ENCODE measurements around the gene ABCA7.

ABCA7 gene

GRCh38 chr19:1026783-1027649 lies 12.9 kb upstream of the ABCA7 start:
- H3K4me3 ChIP-seq, result peak overlapping the region; percentile 95
- DNase-seq (ENCODE audit: low spot score in 2 of 2), result no peak

GRCh38 chr19:1027650-1028061 lies 12.3 kb upstream of the ABCA7 start:
- DNase-seq (ENCODE audit: low spot score in 2 of 2), result no peak
- Histone ChIP-seq H3K9me3 (no peaks in the 10 kb centered on the region), H3K27me3 (ENCODE audit: low read depth) (no peaks in the 10 kb centered on the region), H3K4me1 (peaks cover 6% of the 10 kb centered on the region; the same call in 1 of the 2 replicates), H3K4me3 (peak overlapping the region; percentile 95), H3K36me3 (replicated peaks) (peaks cover 30% of the 10 kb centered on the region)
- in situ Hi-C loops (cut with MboI; ENCODE audit: low sequenced_read_pairs), result no loop called here

More at GRCh38 chr19:1026783-1027649, 12.9 kb upstream of the ABCA7 start:
- H3K27me3 ChIP-seq (ENCODE audit: low read depth), result no peaks in the 10 kb centered on the region
- no peaks in the 10 kb centered on the region for H3K9me3 ChIP-seq
- H3K4me1 ChIP-seq, result peaks cover 6% of the 10 kb centered on the region; the same call in 1 of the 2 replicates
- H3K36me3 ChIP-seq (replicated peaks), result peaks cover 24% of the 10 kb centered on the region
- in situ Hi-C loops (cut with MboI; ENCODE audit: low sequenced_read_pairs), result no loop called here

GRCh38 chr19:1028062-1028926 lies 11.6 kb upstream of the ABCA7 start:
- no peaks in the 10 kb centered on the region for H3K9me3 ChIP-seq
- H3K4me1 ChIP-seq, result peaks cover 6% of the 10 kb centered on the region; the same call in 1 of the 2 replicates
- H3K36me3 ChIP-seq (replicated peaks), result peaks cover 37% of the 10 kb centered on the region
- H3K27me3 ChIP-seq (ENCODE audit: low read depth), result no peaks in the 10 kb centered on the region
- peak overlapping the region; percentile 95 for H3K4me3 ChIP-seq
- in situ Hi-C loops (cut with MboI; ENCODE audit: low sequenced_read_pairs), result no loop called here
- DNase-seq (ENCODE audit: low spot score in 2 of 2), result peak; percentile 67 to 85

DNA sequence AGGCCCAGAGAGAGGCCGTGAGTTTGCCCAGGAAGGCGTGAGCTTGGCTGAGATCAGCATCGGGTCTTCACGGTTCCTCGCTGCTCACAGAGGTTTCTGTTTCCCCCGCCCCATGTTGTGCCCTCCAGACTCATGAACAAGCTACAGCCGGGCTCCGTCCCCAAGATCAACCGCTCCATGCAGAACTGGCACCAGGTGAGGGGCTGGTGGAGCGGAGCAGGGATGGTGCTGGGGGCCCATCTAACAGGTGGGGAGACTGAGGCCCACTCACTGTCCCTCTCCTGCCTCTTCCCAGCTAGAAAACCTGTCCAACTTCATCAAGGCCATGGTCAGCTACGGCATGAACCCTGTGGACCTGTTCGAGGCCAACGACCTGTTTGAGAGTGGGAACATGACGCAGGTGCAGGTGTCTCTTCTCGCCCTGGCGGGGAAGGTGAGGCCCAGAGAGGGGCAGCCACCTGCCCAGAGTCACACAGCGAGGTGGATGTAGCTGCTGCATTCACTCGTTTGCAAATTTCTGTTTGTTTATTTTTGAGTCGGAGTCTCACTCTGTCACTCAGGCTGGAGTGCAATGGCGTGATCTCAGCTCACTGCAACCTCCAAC lies 7.5 kb upstream of the ABCA7 start:
- in situ Hi-C loops (cut with MboI; ENCODE audit: low sequenced_read_pairs), result no loop called here
- Histone ChIP-seq H3K36me3 (replicated peaks) (peaks cover 50% of the 10 kb centered on the region), H3K9me3 (no peaks in the 10 kb centered on the region), H3K4me3 (no peak overlapping the region), H3K27me3 (ENCODE audit: low read depth) (no peaks in the 10 kb centered on the region), H3K4me1 (no peaks in the 10 kb centered on the region; the same call in 1 of the 2 replicates)
- no peak for DNase-seq (ENCODE audit: low spot score in 2 of 2)

DNA sequence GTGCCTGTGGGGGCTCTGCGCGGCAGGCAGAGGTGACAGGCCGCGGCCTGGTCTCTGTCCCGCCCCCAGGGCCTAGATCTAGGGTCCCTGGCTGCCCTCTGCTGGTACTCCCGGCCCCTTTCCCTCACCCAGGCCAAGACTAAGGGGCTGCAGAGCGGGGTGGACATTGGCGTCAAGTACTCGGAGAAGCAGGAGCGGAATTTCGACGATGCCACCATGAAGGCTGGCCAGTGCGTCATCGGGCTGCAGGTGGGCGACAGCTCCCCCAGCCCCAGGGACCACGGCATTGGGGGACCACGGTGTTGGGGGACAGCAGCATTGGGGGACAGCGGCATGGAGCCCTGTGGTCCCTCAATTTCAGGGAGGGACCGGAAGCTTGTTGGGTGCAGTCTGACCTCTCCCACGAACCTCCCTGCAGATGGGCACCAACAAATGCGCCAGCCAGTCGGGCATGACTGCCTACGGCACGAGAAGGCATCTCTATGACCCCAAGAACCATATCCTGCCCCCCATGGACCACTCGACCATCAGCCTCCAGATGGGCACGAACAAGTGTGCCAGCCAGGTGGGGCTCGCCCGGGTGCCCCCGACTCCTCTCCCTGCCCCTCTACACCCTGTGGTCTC lies 3.8 kb upstream of the ABCA7 start:
- in situ Hi-C loops (cut with MboI; ENCODE audit: low sequenced_read_pairs), result no loop called here
- H3K27me3 ChIP-seq (ENCODE audit: low read depth), result no peaks in the 10 kb centered on the region
- peaks cover 14% of the 10 kb centered on the region for H3K4me1 ChIP-seq
- no peak overlapping the region for H3K4me3 ChIP-seq
- H3K9me3 ChIP-seq, result no peaks in the 10 kb centered on the region
- DNase-seq (ENCODE audit: low spot score in 2 of 2), result no peak
- peaks cover 57% of the 10 kb centered on the region for H3K36me3 ChIP-seq (replicated peaks)

DNA sequence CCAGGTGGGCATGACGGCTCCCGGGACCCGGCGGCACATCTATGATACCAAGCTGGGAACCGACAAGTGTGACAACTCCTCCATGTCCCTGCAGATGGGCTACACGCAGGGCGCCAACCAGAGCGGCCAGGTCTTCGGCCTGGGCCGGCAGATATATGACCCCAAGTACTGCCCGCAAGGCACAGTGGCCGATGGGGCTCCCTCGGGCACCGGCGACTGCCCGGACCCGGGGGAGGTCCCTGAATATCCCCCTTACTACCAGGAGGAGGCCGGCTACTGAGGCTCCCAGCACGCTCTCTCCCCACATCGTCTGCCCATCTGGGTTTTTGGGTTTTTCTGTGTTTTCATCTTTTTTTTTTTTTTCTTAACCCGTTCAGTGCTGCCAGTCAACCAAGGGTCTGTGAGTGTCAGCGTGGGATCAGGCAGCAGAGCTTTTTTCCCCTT lies 2.3 kb upstream of the ABCA7 start:
- in situ Hi-C loops (cut with MboI; ENCODE audit: low sequenced_read_pairs), result no loop called here

DNA sequence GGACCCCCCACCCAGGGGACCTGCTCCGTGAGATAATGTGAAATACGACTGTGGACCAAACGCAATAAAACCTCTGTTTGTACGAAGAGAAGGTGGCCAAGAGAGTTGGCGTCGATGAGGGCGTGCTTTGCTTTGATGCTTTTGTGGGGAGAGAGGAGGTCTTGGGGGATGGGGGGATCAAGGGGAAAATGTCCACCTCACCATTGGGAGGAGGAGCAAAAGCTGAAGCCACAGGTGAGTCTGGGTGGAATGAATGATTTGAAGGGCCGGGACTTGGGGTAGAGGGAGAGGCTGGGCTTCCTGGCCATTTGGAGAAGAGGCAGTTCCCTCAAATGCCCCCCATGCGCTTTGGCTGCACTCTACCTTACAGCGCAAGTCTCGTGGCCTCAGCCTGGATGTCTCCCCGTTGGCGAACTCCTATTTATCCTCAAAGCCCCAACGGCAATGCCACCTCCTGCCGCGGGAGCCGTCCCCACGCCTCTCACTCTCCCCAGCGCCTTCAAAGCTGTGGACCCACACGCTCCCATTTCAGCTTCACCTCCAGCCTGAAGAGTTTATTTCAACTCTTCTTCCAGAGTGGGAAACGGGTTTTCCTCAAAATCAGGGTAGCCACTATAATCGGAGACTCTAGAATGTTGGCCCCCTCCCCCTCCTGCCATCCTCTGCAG lies 795 bp upstream of the ABCA7 start:
- Histone ChIP-seq H3K4me3 (peak overlapping the region; percentile 45), H3K9me3 (no peaks in the 10 kb centered on the region), H3K27me3 (ENCODE audit: low read depth) (no peaks in the 10 kb centered on the region), H3K4me1 (peaks cover 17% of the 10 kb centered on the region), H3K36me3 (replicated peaks) (peaks cover 39% of the 10 kb centered on the region)
- DNase-seq (ENCODE audit: low spot score in 2 of 2), result no peak
- in situ Hi-C loops (cut with MboI; ENCODE audit: low sequenced_read_pairs), result no loop called here

More for the DNA sequence above, 2.3 kb upstream of the ABCA7 start:
- H3K36me3 ChIP-seq (replicated peaks), result peaks cover 46% of the 10 kb centered on the region
- H3K27me3 ChIP-seq (ENCODE audit: low read depth), result no peaks in the 10 kb centered on the region
- H3K9me3 ChIP-seq, result no peaks in the 10 kb centered on the region
- H3K4me3 ChIP-seq, result no peak overlapping the region
- H3K4me1 ChIP-seq, result peaks cover 17% of the 10 kb centered on the region
- no peak for DNase-seq (ENCODE audit: low spot score in 2 of 2)

DNA sequence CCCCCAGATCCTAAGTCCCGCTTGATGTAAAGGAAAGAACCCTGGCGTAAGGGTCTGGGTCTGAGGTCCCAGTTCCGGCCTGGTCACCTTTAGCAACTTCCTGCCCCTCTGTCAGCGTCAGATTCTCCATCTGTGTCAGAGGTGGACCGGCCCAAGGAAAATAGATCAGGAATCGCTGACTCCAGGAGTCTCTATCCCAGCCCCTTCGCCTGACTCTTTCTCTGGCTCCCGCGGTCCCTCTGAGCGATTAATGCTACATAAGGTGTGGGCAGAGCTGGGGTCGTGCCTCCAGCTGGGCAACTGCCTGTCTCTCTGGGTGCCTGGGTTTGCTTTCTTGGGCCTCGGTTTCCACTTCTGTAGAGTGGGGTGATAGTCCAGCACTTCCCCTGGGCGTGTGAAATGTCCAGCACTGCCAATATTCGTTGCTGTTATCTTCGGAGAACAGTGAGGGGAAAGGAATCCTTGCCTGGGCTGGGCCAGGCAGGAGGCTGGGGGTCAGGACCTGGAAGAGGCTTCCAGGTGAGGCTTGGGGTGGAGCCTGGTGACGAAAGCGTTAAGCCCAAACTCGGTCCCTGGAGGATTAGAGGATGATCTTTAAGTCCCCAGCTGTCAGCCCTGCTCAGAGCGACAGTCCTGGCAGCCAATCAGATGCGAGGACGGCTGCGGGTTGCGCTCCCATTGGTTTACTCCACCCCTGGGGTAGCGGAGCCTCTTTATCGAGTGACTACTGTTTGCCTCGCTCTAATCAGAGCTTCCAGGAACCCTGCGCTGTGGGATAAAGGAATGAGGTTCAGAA lies 767 bp downstream of the ABCA7 start:
- in situ Hi-C loops (cut with MboI; ENCODE audit: low sequenced_read_pairs), result no loop called here
- H3K4me1 ChIP-seq, result peaks cover 17% of the 10 kb centered on the region

DNA sequence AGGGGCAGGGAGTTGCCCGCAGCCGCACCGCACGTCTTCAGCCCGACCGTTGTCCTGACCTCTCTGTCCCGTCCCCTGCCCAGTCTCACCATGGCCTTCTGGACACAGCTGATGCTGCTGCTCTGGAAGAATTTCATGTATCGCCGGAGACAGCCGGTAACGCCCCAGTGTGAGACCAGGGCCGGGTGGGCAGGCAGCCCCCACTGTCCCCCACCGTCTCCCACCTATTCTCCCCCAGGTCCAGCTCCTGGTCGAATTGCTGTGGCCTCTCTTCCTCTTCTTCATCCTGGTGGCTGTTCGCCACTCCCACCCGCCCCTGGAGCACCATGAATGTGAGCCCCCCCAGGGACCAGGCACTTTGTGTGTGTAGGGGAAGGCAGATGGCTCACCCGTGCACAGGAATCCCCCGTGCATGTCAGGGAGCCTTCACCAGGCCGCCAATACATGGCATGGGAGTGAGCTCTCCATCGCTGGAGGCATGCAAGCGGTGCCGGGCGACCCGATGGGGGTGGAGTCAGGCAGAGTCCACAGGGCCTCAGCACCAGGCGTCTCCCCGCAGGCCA lies 1.4 kb downstream of the ABCA7 start:
- no peak for DNase-seq (ENCODE audit: low spot score in 2 of 2)
- Histone ChIP-seq H3K36me3 (replicated peaks) (peaks cover 30% of the 10 kb centered on the region), H3K9me3 (no peaks in the 10 kb centered on the region), H3K4me1 (peaks cover 17% of the 10 kb centered on the region), H3K27me3 (ENCODE audit: low read depth) (no peaks in the 10 kb centered on the region), H3K4me3 (peak overlapping the region; percentile 45)
- in situ Hi-C loops (cut with MboI; ENCODE audit: low sequenced_read_pairs), result no loop called here

More for the DNA sequence above, 767 bp downstream of the ABCA7 start:
- Histone ChIP-seq H3K9me3 (no peaks in the 10 kb centered on the region), H3K36me3 (replicated peaks) (peaks cover 37% of the 10 kb centered on the region), H3K4me3 (peak overlapping the region; percentile 45), H3K27me3 (ENCODE audit: low read depth) (no peaks in the 10 kb centered on the region)
- peak; percentile 78 to 96 for DNase-seq (ENCODE audit: low spot score in 2 of 2)

- in situ Hi-C loops (cut with MboI; ENCODE audit: low sequenced_read_pairs), result no loop called here
- H3K9me3 ChIP-seq, result no peaks in the 10 kb centered on the region
- no peaks in the 10 kb centered on the region for H3K27me3 ChIP-seq (ENCODE audit: low read depth)
- no peak for DNase-seq (ENCODE audit: low spot score in 2 of 2)
- H3K4me1 ChIP-seq, result peaks cover 17% of the 10 kb centered on the region
- H3K4me3 ChIP-seq, result no peak overlapping the region
- H3K36me3 ChIP-seq (replicated peaks), result peaks cover 23% of the 10 kb centered on the region
These were observed 2.2 kb downstream of the ABCA7 start for GRCh38 chr19:1041835-1042685.

- H3K27me3 ChIP-seq (ENCODE audit: low read depth), result no peaks in the 10 kb centered on the region
- H3K9me3 ChIP-seq, result no peaks in the 10 kb centered on the region
- no peak for DNase-seq (ENCODE audit: low spot score in 2 of 2)
- H3K4me1 ChIP-seq, result peaks cover 17% of the 10 kb centered on the region
- in situ Hi-C loops (cut with MboI; ENCODE audit: low sequenced_read_pairs), result no loop called here
- no peak overlapping the region for H3K4me3 ChIP-seq
- peaks cover 17% of the 10 kb centered on the region for H3K36me3 ChIP-seq (replicated peaks)
These were observed 3.0 kb downstream of the ABCA7 start for GRCh38 chr19:1042689-1043511.
